ENCODE results near the gene CLDN10. TPM values are rescaled to one million over a fixed set of nuclear protein-coding genes. Genes with fewer than 3 reads are reported as not detected.
"Not testable (repeated sequence)": the region's sequence is repeated elsewhere in the genome, so short reads cannot be mapped to it uniquely, and the experiment has no call there.

Gene CLDN10
- total and polyA plus RNA-seq, 2 donors = 0.94 to 1.1 TPM

DNA sequence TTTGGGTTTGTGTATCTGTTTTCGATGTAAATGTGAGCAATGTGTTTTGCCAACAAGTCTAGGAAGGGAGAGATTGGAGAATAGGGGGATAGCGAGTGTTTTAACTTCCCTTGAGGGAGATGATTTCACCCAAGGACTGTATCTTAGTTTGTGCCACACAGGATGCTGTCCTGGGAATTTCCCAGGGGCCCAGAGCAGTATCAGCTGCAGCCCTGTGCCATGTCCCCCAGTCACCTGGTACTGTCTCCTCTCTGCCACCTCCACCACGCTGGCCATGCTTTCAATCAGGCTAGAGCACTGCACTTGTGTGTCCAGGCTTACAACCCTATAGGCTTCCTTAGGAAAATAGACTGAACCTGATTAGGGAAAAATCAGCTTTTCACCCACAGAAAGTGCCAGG lies 40.1 kb upstream of the CLDN10 start:
- no peak overlapping the region for H3K27ac ChIP-seq (ENCODE audit: low read depth in 1 of 2, low read length in 1 of 2)
- no peaks in the 10 kb centered on the region for H3K27me3 ChIP-seq (ENCODE audit: control insufficient read depth in 2 of 2, insufficient read depth in 1 of 2, low read length in 1 of 2)
- no peaks in the 10 kb centered on the region for H3K9me3 ChIP-seq (ENCODE audit: control insufficient read depth in 2 of 2, insufficient read depth in 1 of 2, low read length in 1 of 2)
- DNase-seq (ENCODE audit: low read depth in 6 of 9, low spot score in 9 of 9) = no peak
- H3K4me1 ChIP-seq (ENCODE audit: control insufficient read depth in 2 of 2, insufficient read depth in 2 of 2, low read length in 2 of 2) = no peaks in the 10 kb centered on the region
- WGBS = 95% methylated on average over 3 of the region's 3 CpGs
- H3K36me3 ChIP-seq (ENCODE audit: control insufficient read depth in 2 of 2, insufficient read depth in 2 of 2, low read length in 1 of 2) = no peaks in the 10 kb centered on the region
- no peak overlapping the region for H3K4me3 ChIP-seq (ENCODE audit: low read length in 2 of 2)

DNA sequence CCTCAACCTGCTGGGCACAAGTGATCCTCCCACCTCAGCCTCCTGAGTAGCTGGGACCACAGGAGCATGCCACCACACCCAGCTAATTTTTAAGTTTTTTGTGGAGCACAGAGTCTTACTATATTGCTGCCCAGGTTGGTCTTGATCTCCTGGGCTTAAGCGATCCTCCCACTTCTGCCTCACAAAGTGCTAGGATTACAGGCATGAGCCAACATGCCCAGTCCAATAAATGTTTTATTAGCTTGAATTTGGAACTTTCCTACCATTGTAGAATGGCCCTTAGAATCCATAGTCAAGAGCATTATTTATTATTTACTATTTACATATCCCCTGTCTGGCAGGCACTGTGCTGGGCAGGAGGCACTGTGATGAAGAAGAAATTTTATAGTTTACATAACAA lies 39.6 kb upstream of the CLDN10 start:
- no peaks in the 10 kb centered on the region for H3K9me3 ChIP-seq (ENCODE audit: control insufficient read depth in 2 of 2, insufficient read depth in 1 of 2, low read length in 1 of 2)
- WGBS = 100% methylated on average over 1 of the region's 1 CpG
- no peak for DNase-seq (ENCODE audit: low read depth in 6 of 9, low spot score in 9 of 9)
- H3K4me3 ChIP-seq (ENCODE audit: low read length in 2 of 2) = no peak overlapping the region
- H3K27me3 ChIP-seq (ENCODE audit: control insufficient read depth in 2 of 2, insufficient read depth in 1 of 2, low read length in 1 of 2) = no peaks in the 10 kb centered on the region
- no peaks in the 10 kb centered on the region for H3K4me1 ChIP-seq (ENCODE audit: control insufficient read depth in 2 of 2, insufficient read depth in 2 of 2, low read length in 2 of 2)
- no peak overlapping the region for H3K27ac ChIP-seq (ENCODE audit: low read depth in 1 of 2, low read length in 1 of 2)
- no peaks in the 10 kb centered on the region for H3K36me3 ChIP-seq (ENCODE audit: control insufficient read depth in 2 of 2, insufficient read depth in 2 of 2, low read length in 1 of 2)

DNA sequence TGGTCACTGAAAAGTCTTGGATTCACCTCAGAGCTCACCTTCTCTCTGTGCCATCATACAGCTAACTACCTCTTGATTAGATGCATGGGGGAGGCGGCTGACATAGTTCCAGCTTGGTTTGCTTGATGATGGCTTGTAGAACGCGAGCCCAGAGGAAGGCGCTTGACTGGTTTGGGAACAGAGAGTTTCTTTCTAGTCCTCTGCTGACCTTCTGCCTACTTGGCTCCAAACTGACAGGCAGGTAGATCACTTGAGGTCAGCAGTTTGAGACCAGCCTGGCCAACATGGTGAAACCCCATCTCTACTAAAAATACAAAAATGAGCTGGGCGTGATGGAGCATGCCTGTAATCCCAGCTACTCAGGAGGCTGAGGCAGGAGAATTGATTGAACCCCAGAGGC lies 36.9 kb upstream of the CLDN10 start:
- not testable (repeated sequence) for H3K36me3 ChIP-seq (ENCODE audit: control insufficient read depth in 2 of 2, insufficient read depth in 2 of 2, low read length in 1 of 2); H3K4me3 ChIP-seq (ENCODE audit: low read length in 2 of 2); H3K4me1 ChIP-seq (ENCODE audit: control insufficient read depth in 2 of 2, insufficient read depth in 2 of 2, low read length in 2 of 2); H3K27me3 ChIP-seq (ENCODE audit: control insufficient read depth in 2 of 2, insufficient read depth in 1 of 2, low read length in 1 of 2); H3K9me3 ChIP-seq (ENCODE audit: control insufficient read depth in 2 of 2, insufficient read depth in 1 of 2, low read length in 1 of 2); DNase-seq (ENCODE audit: low read depth in 6 of 9, low spot score in 9 of 9); H3K27ac ChIP-seq (ENCODE audit: low read depth in 1 of 2, low read length in 1 of 2)
- WGBS = 75% methylated on average over 5 of the region's 5 CpGs

DNA sequence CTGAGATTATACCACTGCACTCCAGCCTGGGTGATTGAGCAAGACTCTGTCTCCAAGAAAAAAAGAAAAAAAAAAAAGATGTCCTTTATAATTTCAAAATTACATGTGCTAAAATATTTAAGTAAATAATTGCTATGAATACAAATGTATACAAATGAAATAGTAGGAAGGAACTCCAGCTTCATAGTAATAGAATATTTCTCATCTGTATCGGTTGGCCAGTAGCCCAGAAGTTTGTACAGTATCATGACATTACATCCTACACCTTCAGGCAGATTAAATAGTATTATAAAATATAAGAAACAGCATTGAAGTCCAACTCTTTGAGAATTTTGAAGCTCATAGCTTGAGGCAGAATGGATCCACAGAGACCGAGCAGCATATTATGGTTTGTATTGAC lies 36.5 kb upstream of the CLDN10 start:
- Histone ChIP-seq H3K27ac (ENCODE audit: low read depth in 1 of 2, low read length in 1 of 2) (no peak overlapping the region), H3K36me3 (ENCODE audit: control insufficient read depth in 2 of 2, insufficient read depth in 2 of 2, low read length in 1 of 2) (no peaks in the 10 kb centered on the region), H3K4me3 (ENCODE audit: low read length in 2 of 2) (no peak overlapping the region), H3K27me3 (ENCODE audit: control insufficient read depth in 2 of 2, insufficient read depth in 1 of 2, low read length in 1 of 2) (no peaks in the 10 kb centered on the region), H3K4me1 (ENCODE audit: control insufficient read depth in 2 of 2, insufficient read depth in 2 of 2, low read length in 2 of 2) (no peaks in the 10 kb centered on the region), H3K9me3 (ENCODE audit: control insufficient read depth in 2 of 2, insufficient read depth in 1 of 2, low read length in 1 of 2) (no peaks in the 10 kb centered on the region)
- no peak for DNase-seq (ENCODE audit: low read depth in 6 of 9, low spot score in 9 of 9)
- 49% methylated on average over 2 of the region's 2 CpGs for WGBS

DNA sequence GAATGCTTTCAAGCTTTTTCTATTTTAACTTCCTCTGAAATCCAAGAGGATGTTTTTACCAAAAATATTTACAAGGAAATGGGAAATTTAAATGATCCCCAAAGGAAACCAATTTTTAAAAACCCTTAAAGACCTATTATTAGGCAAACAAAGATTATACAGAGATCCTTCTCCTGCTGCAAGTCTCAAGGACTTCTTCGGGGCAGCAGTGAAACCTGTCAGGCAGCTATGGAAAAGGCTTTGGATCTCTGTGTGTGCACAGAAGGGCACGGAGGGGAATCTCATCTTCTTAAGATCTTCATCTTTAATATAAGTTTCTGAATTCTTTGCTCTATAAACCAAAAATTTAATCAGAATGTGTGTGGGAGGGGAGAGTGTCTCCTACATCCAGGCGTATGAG lies 36.0 kb upstream of the CLDN10 start:
- no peak overlapping the region for H3K27ac ChIP-seq (ENCODE audit: low read depth in 1 of 2, low read length in 1 of 2)
- 30% methylated on average over 3 of the region's 3 CpGs for WGBS

DNA sequence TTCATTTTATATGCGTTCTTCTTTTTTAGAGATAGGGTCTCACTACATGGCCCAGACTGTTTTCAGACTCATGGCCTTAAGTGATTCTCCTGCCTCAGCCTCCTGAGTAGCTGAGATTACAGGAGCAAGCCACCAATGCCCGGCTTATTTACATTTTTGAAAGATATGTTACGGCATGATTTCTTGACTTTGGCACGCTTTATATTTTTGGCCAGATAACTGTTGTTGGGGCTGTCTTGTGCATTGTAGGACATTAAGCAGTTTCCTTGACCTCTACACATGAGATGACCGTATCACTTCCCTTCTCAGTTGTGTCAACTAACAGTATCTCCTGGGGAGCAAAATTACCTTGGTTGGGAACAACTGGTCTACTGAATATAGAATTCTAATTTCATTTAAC lies 28.9 kb upstream of the CLDN10 start:
- 96% methylated on average over 5 of the region's 5 CpGs for WGBS
- H3K4me1 ChIP-seq (ENCODE audit: control insufficient read depth in 2 of 2, insufficient read depth in 2 of 2, low read length in 2 of 2) = no peaks in the 10 kb centered on the region

More for the DNA sequence above, 36.0 kb upstream of the CLDN10 start:
- Histone ChIP-seq H3K27me3 (ENCODE audit: control insufficient read depth in 2 of 2, insufficient read depth in 1 of 2, low read length in 1 of 2) (no peaks in the 10 kb centered on the region), H3K36me3 (ENCODE audit: control insufficient read depth in 2 of 2, insufficient read depth in 2 of 2, low read length in 1 of 2) (no peaks in the 10 kb centered on the region), H3K4me1 (ENCODE audit: control insufficient read depth in 2 of 2, insufficient read depth in 2 of 2, low read length in 2 of 2) (no peaks in the 10 kb centered on the region), H3K4me3 (ENCODE audit: low read length in 2 of 2) (no peak overlapping the region), H3K9me3 (ENCODE audit: control insufficient read depth in 2 of 2, insufficient read depth in 1 of 2, low read length in 1 of 2) (no peaks in the 10 kb centered on the region)
- DNase-seq (ENCODE audit: low read depth in 6 of 9, low spot score in 9 of 9) = no peak

DNA sequence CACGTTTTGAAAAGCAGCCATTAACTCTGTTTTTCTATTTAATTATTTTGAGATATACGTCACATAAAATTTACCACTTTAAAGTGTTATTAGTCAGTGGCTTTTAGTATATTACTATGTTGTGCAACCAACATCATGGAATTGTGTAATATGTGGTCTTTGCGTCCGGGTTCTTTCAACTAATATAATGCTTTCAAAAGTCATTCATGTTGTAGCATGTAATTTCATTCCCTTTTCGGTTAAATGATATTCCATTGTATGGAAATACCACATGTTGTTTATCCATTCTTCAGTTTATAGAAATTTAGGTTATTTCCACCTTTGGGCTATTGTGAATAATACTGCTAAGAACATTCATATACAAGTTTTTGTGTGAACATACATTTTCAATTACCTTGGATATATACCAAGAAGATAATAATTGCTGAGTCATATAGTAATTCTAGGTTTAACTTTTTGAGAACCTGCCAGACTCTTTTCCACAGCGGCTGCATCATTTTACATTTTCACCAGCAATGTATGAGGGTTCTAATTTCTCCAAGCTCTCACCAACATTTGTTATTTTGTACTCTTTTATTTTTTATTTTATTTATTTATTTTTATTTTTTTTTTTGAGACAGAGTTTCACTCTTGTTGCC lies 28.1 kb upstream of the CLDN10 start:
- no peaks in the 10 kb centered on the region for H3K36me3 ChIP-seq (ENCODE audit: control insufficient read depth in 2 of 2, insufficient read depth in 2 of 2, low read length in 1 of 2)
- 78% methylated on average over 6 of the region's 6 CpGs for WGBS
- no peak overlapping the region for H3K27ac ChIP-seq (ENCODE audit: low read depth in 1 of 2, low read length in 1 of 2)
- no peak for DNase-seq (ENCODE audit: low read depth in 6 of 9, low spot score in 9 of 9)
- no peaks in the 10 kb centered on the region for H3K9me3 ChIP-seq (ENCODE audit: control insufficient read depth in 2 of 2, insufficient read depth in 1 of 2, low read length in 1 of 2)
- H3K4me3 ChIP-seq (ENCODE audit: low read length in 2 of 2) = no peak overlapping the region
- no peaks in the 10 kb centered on the region for H3K27me3 ChIP-seq (ENCODE audit: control insufficient read depth in 2 of 2, insufficient read depth in 1 of 2, low read length in 1 of 2)
- no peaks in the 10 kb centered on the region for H3K4me1 ChIP-seq (ENCODE audit: control insufficient read depth in 2 of 2, insufficient read depth in 2 of 2, low read length in 2 of 2)

More for the DNA sequence above, 28.9 kb upstream of the CLDN10 start:
- no peak overlapping the region for H3K4me3 ChIP-seq (ENCODE audit: low read length in 2 of 2)
- no peaks in the 10 kb centered on the region for H3K36me3 ChIP-seq (ENCODE audit: control insufficient read depth in 2 of 2, insufficient read depth in 2 of 2, low read length in 1 of 2)
- no peaks in the 10 kb centered on the region for H3K9me3 ChIP-seq (ENCODE audit: control insufficient read depth in 2 of 2, insufficient read depth in 1 of 2, low read length in 1 of 2)
- no peak for DNase-seq (ENCODE audit: low read depth in 6 of 9, low spot score in 9 of 9)
- H3K27ac ChIP-seq (ENCODE audit: low read depth in 1 of 2, low read length in 1 of 2) = no peak overlapping the region
- no peaks in the 10 kb centered on the region for H3K27me3 ChIP-seq (ENCODE audit: control insufficient read depth in 2 of 2, insufficient read depth in 1 of 2, low read length in 1 of 2)

DNA sequence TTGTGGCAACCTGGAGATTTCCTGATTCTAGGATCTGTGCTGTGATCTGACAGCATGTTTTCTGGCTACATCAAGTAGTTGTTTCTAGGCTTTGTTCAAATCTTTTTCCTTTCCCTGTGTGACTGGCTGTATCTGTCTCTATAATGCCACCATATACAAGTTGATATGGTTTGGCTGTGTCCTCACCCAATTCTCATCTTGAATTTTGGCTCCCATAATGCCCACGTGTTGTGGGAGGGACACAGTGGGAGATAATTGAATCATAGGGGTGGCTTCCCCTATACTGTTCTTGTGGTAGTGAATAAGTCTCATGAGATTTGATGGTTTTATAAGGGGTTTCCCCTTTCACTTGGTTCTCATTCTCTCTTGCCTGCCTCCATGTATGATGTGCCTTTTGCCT lies 24.6 kb upstream of the CLDN10 start:
- no peak for DNase-seq (ENCODE audit: low read depth in 6 of 9, low spot score in 9 of 9)

DNA sequence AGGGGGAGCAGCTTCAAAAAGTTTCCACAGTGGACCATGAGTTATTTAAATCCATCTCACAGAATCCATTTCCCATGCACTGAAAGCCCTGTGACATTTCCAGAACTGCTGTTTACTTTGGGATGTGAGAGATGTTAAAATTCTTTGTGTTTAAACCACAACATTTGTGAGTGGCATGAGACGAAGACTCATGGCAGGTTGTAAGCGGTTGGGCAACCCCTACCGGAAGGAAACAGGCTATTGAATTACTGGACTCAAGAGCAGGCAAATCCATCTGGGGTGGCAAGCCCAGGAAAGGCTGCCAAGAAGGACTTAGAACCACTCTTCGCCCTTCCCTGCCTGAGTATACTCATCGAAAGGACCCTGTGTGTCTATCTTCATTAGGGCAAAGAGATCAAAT lies 22.3 kb upstream of the CLDN10 start:
- 36% methylated on average over 5 of the region's 5 CpGs for WGBS
- Histone ChIP-seq H3K9me3 (ENCODE audit: control insufficient read depth in 2 of 2, insufficient read depth in 1 of 2, low read length in 1 of 2) (no peaks in the 10 kb centered on the region), H3K36me3 (ENCODE audit: control insufficient read depth in 2 of 2, insufficient read depth in 2 of 2, low read length in 1 of 2) (no peaks in the 10 kb centered on the region), H3K4me1 (ENCODE audit: control insufficient read depth in 2 of 2, insufficient read depth in 2 of 2, low read length in 2 of 2) (no peaks in the 10 kb centered on the region), H3K27me3 (ENCODE audit: control insufficient read depth in 2 of 2, insufficient read depth in 1 of 2, low read length in 1 of 2) (no peaks in the 10 kb centered on the region), H3K4me3 (ENCODE audit: low read length in 2 of 2) (no peak overlapping the region), H3K27ac (ENCODE audit: low read depth in 1 of 2, low read length in 1 of 2) (no peak overlapping the region)
- no peak for DNase-seq (ENCODE audit: low read depth in 6 of 9, low spot score in 9 of 9)

More for the DNA sequence above, 24.6 kb upstream of the CLDN10 start:
- H3K9me3 ChIP-seq (ENCODE audit: control insufficient read depth in 2 of 2, insufficient read depth in 1 of 2, low read length in 1 of 2) = no peaks in the 10 kb centered on the region
- no peaks in the 10 kb centered on the region for H3K27me3 ChIP-seq (ENCODE audit: control insufficient read depth in 2 of 2, insufficient read depth in 1 of 2, low read length in 1 of 2)
- no peak overlapping the region for H3K27ac ChIP-seq (ENCODE audit: low read depth in 1 of 2, low read length in 1 of 2)
- whole genome bisulfite sequencing = 95% methylated on average over 1 of the region's 1 CpG
- H3K36me3 ChIP-seq (ENCODE audit: control insufficient read depth in 2 of 2, insufficient read depth in 2 of 2, low read length in 1 of 2) = no peaks in the 10 kb centered on the region
- H3K4me1 ChIP-seq (ENCODE audit: control insufficient read depth in 2 of 2, insufficient read depth in 2 of 2, low read length in 2 of 2) = no peaks in the 10 kb centered on the region
- no peak overlapping the region for H3K4me3 ChIP-seq (ENCODE audit: low read length in 2 of 2)

Measured in thymus (tissue), 11 donors.